PFSK-1 (cell line): ENCODE results near the gene STK11.

Experiments used
- FOXP2 ChIP-seq: optimal IDR thresholded peaks from 2 replicates; pipeline ENCODE3; 2011; ENCODE audit warnings: borderline replicate concordance, control low read depth, inconsistent platforms; ENCODE audit not compliant: insufficient read depth; ENCODE audit errors: extremely low read length, extremely low read depth
- POLR2AphosphoS5 ChIP-seq: IDR thresholded peaks from 2 replicates; pipeline ENCODE4 v1.6.1; 2012; ENCODE audit warnings: low read depth, mild to moderate bottlenecking, control low read depth, low read length, moderate library complexity
- REST ChIP-seq, 2 experiments: IDR thresholded peaks; 2 replicates each; pipeline versions ENCODE4 v1.6.1 to v1.8.0; 2011 to 2012; ENCODE audit warnings: low read depth in 2 of 2, low read length in 2 of 2, control low read depth in 1 of 2, inconsistent platforms in 1 of 2, mild to moderate bottlenecking in 1 of 2, moderate library complexity in 1 of 2; ENCODE audit not compliant: insufficient read depth in 1 of 2
- SIN3A ChIP-seq: IDR thresholded peaks from 2 replicates; pipeline ENCODE4 v1.6.1; 2012; ENCODE audit warnings: mild to moderate bottlenecking, low read length, moderate library complexity, borderline replicate concordance; ENCODE audit not compliant: insufficient read depth
- TAF1 ChIP-seq: IDR thresholded peaks from 2 replicates; pipeline ENCODE4 v1.6.1; 2012; ENCODE audit warnings: low read length, control low read depth, borderline replicate concordance; ENCODE audit not compliant: insufficient read depth

The STK11 gene

DNA sequence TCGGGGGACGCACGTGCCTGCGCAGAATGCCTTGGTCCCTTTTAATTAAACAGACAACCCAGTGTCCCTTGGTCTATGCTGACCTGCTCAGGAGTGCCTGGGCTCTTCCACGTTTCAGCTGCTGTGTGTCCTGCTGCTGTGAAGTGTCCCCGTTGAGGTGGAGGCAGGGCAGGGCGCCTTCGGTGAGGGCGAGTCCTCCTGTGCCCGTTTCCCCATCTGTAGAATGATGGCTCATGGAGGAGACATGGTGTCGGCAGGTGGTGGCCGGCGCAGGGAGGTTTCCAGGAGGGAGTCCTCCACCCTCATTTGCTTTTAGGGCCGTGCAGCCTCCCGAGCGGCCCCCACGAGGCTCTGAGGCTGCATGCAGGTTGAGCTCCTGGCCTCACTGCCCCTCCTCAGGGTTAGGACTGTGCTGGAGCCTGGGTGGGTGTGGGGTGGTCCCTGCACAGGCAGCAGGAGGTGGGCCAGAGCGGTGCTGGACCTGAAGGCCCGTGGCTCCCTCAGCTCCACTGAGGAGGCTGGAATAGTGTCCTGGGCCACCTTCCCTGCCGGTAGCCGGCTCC, 8.8 kb downstream of the STK11 start:
- TF ChIP-seq SIN3A, result no peak
- TF ChIP-seq FOXP2, result no peak
- no peak for TF ChIP-seq POLR2AphosphoS5
- TF ChIP-seq REST (IDR thresholded peaks at IDR 0.05; ENCODE audit: insufficient read depth in 1 of 2, low read depth in 2 of 2, low read length in 2 of 2), result no peak
- no peak for TF ChIP-seq TAF1

- no peak for TF ChIP-seq TAF1
- no peak for TF ChIP-seq SIN3A
- TF ChIP-seq POLR2AphosphoS5, result no peak
- TF ChIP-seq FOXP2, result no peak
- no peak for TF ChIP-seq REST (IDR thresholded peaks at IDR 0.05; ENCODE audit: insufficient read depth in 1 of 2, low read depth in 2 of 2, low read length in 2 of 2)
Observed at GRCh38 chr19:1214862-1215731, 9.5 kb downstream of the STK11 start.

- TF ChIP-seq POLR2AphosphoS5, result no peak
- TF ChIP-seq TAF1, result no peak
- TF ChIP-seq FOXP2, result no peak
- no peak for TF ChIP-seq SIN3A
Observed at GRCh38 chr19:1216756-1217155, 11.2 kb downstream of the STK11 start.

- TF ChIP-seq TAF1 (no peak), FOXP2 (no peak), POLR2AphosphoS5 (no peak), SIN3A (no peak), REST (IDR thresholded peaks at IDR 0.05; ENCODE audit: insufficient read depth in 1 of 2, low read depth in 2 of 2, low read length in 2 of 2) (no peak)
Observed at GRCh38 chr19:1217366-1217765, 11.8 kb downstream of the STK11 start.

- TF ChIP-seq FOXP2 (no peak), REST (IDR thresholded peaks at IDR 0.05; ENCODE audit: insufficient read depth in 1 of 2, low read depth in 2 of 2, low read length in 2 of 2) (no peak), TAF1 (no peak), POLR2AphosphoS5 (no peak), SIN3A (no peak)
Observed at GRCh38 chr19:1218751-1219567, 13.4 kb downstream of the STK11 start.
